ENCODE measurements around the gene GALNT17.

GALNT17 gene

GRCh38 chr7:71511361-71511807, 379.4 kb downstream of the GALNT17 start:
- no peaks in the 10 kb centered on the region for H3K36me3 ChIP-seq (replicated peaks; ENCODE audit: low read depth, low read length)
- no peaks in the 10 kb centered on the region for H3K79me2 ChIP-seq (ENCODE audit: low read length)
- no peak overlapping the region for H3K27ac ChIP-seq (ENCODE audit: low read length)
- no peak overlapping the region for H3K9ac ChIP-seq (ENCODE audit: low read length)
- H4K20me1 ChIP-seq (ENCODE audit: insufficient read depth, low read length) = no peaks in the 10 kb centered on the region
- H3K9me3 ChIP-seq (ENCODE audit: insufficient read depth, low read length) = no peaks in the 10 kb centered on the region
- no peak overlapping the region for H3K4me2 ChIP-seq (ENCODE audit: low read length)
- no peak for TF ChIP-seq CTCF (IDR thresholded peaks at IDR 0.05; ENCODE audit: low read depth, low read length)
- no peak for TF ChIP-seq EZH2phosphoT487 (IDR thresholded peaks at IDR 0.05; ENCODE audit: low read depth)
- no peaks in the 10 kb centered on the region for H3K27me3 ChIP-seq (ENCODE audit: low read depth, low read length)
- no peak overlapping the region for H2AFZ ChIP-seq (ENCODE audit: low read depth, low read length)
- no peaks in the 10 kb centered on the region for H3K4me1 ChIP-seq (ENCODE audit: low read length)
- no peak overlapping the region for H3K4me3 ChIP-seq (ENCODE audit: low read length)

- Histone ChIP-seq H3K9ac (ENCODE audit: low read length) (no peak overlapping the region), H3K27me3 (ENCODE audit: low read depth, low read length) (no peaks in the 10 kb centered on the region), H3K36me3 (replicated peaks; ENCODE audit: low read depth, low read length) (no peaks in the 10 kb centered on the region), H3K9me3 (ENCODE audit: insufficient read depth, low read length) (no peaks in the 10 kb centered on the region), H3K4me1 (ENCODE audit: low read length) (no peaks in the 10 kb centered on the region), H3K27ac (ENCODE audit: low read length) (no peak overlapping the region), H3K4me3 (ENCODE audit: low read length) (no peak overlapping the region), H3K4me2 (ENCODE audit: low read length) (no peak overlapping the region), H3K79me2 (ENCODE audit: low read length) (no peaks in the 10 kb centered on the region), H2AFZ (ENCODE audit: low read depth, low read length) (no peak overlapping the region), H4K20me1 (ENCODE audit: insufficient read depth, low read length) (no peaks in the 10 kb centered on the region)
- no peak for TF ChIP-seq CTCF (IDR thresholded peaks at IDR 0.05; ENCODE audit: low read depth, low read length)
- TF ChIP-seq EZH2phosphoT487 (IDR thresholded peaks at IDR 0.05; ENCODE audit: low read depth) = no peak
Measured at GRCh38 chr7:71517940-71518699, 386.2 kb downstream of the GALNT17 start.

- no peak overlapping the region for H2AFZ ChIP-seq (ENCODE audit: low read depth, low read length)
- no peak overlapping the region for H3K4me2 ChIP-seq (ENCODE audit: low read length)
- no peak for TF ChIP-seq CTCF (IDR thresholded peaks at IDR 0.05; ENCODE audit: low read depth, low read length)
- TF ChIP-seq EZH2phosphoT487 (IDR thresholded peaks at IDR 0.05; ENCODE audit: low read depth) = no peak
- no peaks in the 10 kb centered on the region for H3K36me3 ChIP-seq (replicated peaks; ENCODE audit: low read depth, low read length)
- H3K79me2 ChIP-seq (ENCODE audit: low read length) = no peaks in the 10 kb centered on the region
- H3K9ac ChIP-seq (ENCODE audit: low read length) = no peak overlapping the region
- no peaks in the 10 kb centered on the region for H3K4me1 ChIP-seq (ENCODE audit: low read length)
- no peaks in the 10 kb centered on the region for H4K20me1 ChIP-seq (ENCODE audit: insufficient read depth, low read length)
- no peaks in the 10 kb centered on the region for H3K27me3 ChIP-seq (ENCODE audit: low read depth, low read length)
- no peak overlapping the region for H3K27ac ChIP-seq (ENCODE audit: low read length)
- no peak overlapping the region for H3K4me3 ChIP-seq (ENCODE audit: low read length)
- H3K9me3 ChIP-seq (ENCODE audit: insufficient read depth, low read length) = no peaks in the 10 kb centered on the region
Measured at GRCh38 chr7:71518880-71519279, 386.9 kb downstream of the GALNT17 start.

GRCh38 chr7:71521506-71521905, 389.6 kb downstream of the GALNT17 start:
- Histone ChIP-seq H3K9ac (ENCODE audit: low read length) (no peak overlapping the region), H3K9me3 (ENCODE audit: insufficient read depth, low read length) (no peaks in the 10 kb centered on the region), H3K4me2 (ENCODE audit: low read length) (no peak overlapping the region), H3K27me3 (ENCODE audit: low read depth, low read length) (no peaks in the 10 kb centered on the region), H3K79me2 (ENCODE audit: low read length) (no peaks in the 10 kb centered on the region), H2AFZ (ENCODE audit: low read depth, low read length) (no peak overlapping the region), H3K27ac (ENCODE audit: low read length) (no peak overlapping the region), H4K20me1 (ENCODE audit: insufficient read depth, low read length) (no peaks in the 10 kb centered on the region), H3K4me3 (ENCODE audit: low read length) (no peak overlapping the region), H3K36me3 (replicated peaks; ENCODE audit: low read depth, low read length) (no peaks in the 10 kb centered on the region), H3K4me1 (ENCODE audit: low read length) (no peaks in the 10 kb centered on the region)
- no peak for TF ChIP-seq CTCF (IDR thresholded peaks at IDR 0.05; ENCODE audit: low read depth, low read length)
- no peak for TF ChIP-seq EZH2phosphoT487 (IDR thresholded peaks at IDR 0.05; ENCODE audit: low read depth)
